A549 (cell line): Measurements from ENCODE around the gene POLR3H.

Experiments
- CBX8 ChIP-seq: fragments of 200-600 bp; sonication (generic); IDR thresholded peaks from 2 replicates; pipeline ENCODE4 v1.6.1; 2016
- CEBPB ChIP-seq, 2 experiments: fragments of >200 bp in 1 of 2; sonication (Bioruptor Twin) in 1 of 2; formaldehyde crosslinking in 1 of 2; IDR thresholded peaks; 2 replicates each; pipeline ENCODE4 v1.6.1; 2012 to 2016
- CHD4 ChIP-seq: fragments of 200-600 bp; sonication (generic); IDR thresholded peaks from 2 replicates; pipeline ENCODE4 v1.6.1; 2016; ENCODE audit warnings: antibody characterized with exemption, mild to moderate bottlenecking, borderline replicate concordance
- CTCF ChIP-seq: fragments of >200 bp; sonication (Bioruptor Twin); formaldehyde crosslinking; IDR thresholded peaks from 3 replicates; pipeline ENCODE4 v1.5.1; 2016
- EHF ChIP-seq: fragments of 250-450 bp; sonication (Bioruptor Pico); IDR thresholded peaks from 2 replicates; pipeline ENCODE4 v1.5.0; 2020; ENCODE audit warnings: mild to moderate bottlenecking
- NFE2L2 ChIP-seq: fragments of 150-350 bp; conservative IDR thresholded peaks from 2 replicates; pipeline ENCODE4 v1.6.1; 2014; ENCODE audit warnings: low read length
- NPAS2 ChIP-seq: fragments of 250-450 bp; sonication (Bioruptor Pico); IDR thresholded peaks from 2 replicates; pipeline ENCODE4 v1.8.0; 2022; ENCODE audit warnings: mild to moderate bottlenecking, moderate library complexity, borderline replicate concordance
- POLR2A ChIP-seq: IDR thresholded peaks from 2 replicates; pipeline ENCODE4 v1.6.1; 2012; ENCODE audit warnings: mild to moderate bottlenecking, low read length
- RAD21 ChIP-seq, 2 experiments: fragments of >200 bp in 1 of 2; sonication (Bioruptor Twin) in 1 of 2; formaldehyde crosslinking in 1 of 2; IDR thresholded peaks in 1 of 2; conservative IDR thresholded peaks in 1 of 2; 2 replicates in 1 of 2; 3 replicates in 1 of 2; pipeline ENCODE4 v1.6.1; 2012 to 2018; ENCODE audit warnings: inconsistent platforms in 1 of 2
- RCOR1 ChIP-seq: fragments of 150-350 bp; IDR thresholded peaks from 2 replicates; pipeline ENCODE4 v1.6.1; 2014; ENCODE audit warnings: antibody characterized with exemption, low read length, low read depth

DNA sequence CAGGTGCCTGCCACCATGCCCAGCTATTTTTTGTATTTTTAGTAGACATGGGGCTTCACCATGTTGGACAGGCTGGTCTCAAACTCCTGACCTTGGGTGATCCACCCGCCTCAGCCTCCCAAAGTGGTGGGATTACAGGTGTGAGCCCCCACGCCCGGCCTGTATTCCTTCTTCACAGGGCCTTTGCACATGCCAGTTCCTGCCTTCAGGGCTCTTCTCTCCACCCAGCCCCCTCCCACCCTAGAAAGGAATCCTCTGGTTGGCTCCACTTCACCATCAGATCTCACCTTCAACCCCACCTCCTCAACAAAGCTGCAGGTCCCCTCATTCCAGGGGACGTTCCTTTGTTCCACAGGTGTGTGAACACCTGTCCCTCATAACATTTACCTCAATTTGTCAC is 2.0 kb downstream of the POLR3H start:
- no peak for TF ChIP-seq POLR2A
- no peak for TF ChIP-seq CBX8
- no peak for TF ChIP-seq CTCF
- no peak for TF ChIP-seq CEBPB (IDR thresholded peaks at IDR 0.05)
- TF ChIP-seq RCOR1, result no peak
- TF ChIP-seq CHD4, result no peak
- TF ChIP-seq NPAS2 (CRISPR knock-in tag), result no peak
- no peak for TF ChIP-seq NFE2L2
- no peak for TF ChIP-seq EHF
- TF ChIP-seq RAD21 (conservative IDR thresholded peaks at IDR 0.05 in 1 of 2, IDR thresholded peaks at IDR 0.05 in 1 of 2), result no peak
